GM18519 (cell line): Measurements from ENCODE around the gene ATP1A2.
"Not testable (repeated sequence)": the region's sequence is repeated elsewhere in the genome, so short reads cannot be mapped to it uniquely, and the experiment has no call there.

ENCODE experiments used
- ATAC-seq: cut with Tn5 transposase; IDR thresholded peaks from one replicate; pipeline ENCODE4 v1.9.1; 2021; ENCODE audit warnings: mild to moderate bottlenecking, moderate library complexity; ENCODE audit not compliant: unreplicated experiment, low FRiP score

The ATP1A2 gene

GRCh38 chr1:160099716-160100375 lies 15.7 kb upstream of the ATP1A2 start:
- no peak for ATAC-seq

- ATAC-seq: no peak
Measured at GRCh38 chr1:160101037-160101716, 14.4 kb upstream of the ATP1A2 start.

- no peak for ATAC-seq
Measured at GRCh38 chr1:160101717-160102522, 13.6 kb upstream of the ATP1A2 start.

GRCh38 chr1:160103658-160104408 lies 11.7 kb upstream of the ATP1A2 start:
- no peak for ATAC-seq

- no peak for ATAC-seq
Measured at GRCh38 chr1:160104486-160104885, 11.1 kb upstream of the ATP1A2 start.

GRCh38 chr1:160105155-160105554 lies 10.4 kb upstream of the ATP1A2 start:
- no peak for ATAC-seq

GRCh38 chr1:160107512-160107911 lies 8.0 kb upstream of the ATP1A2 start:
- no peak for ATAC-seq

GRCh38 chr1:160108888-160109662 lies 6.5 kb upstream of the ATP1A2 start:
- ATAC-seq: no peak

GRCh38 chr1:160109686-160110085 lies 5.9 kb upstream of the ATP1A2 start:
- ATAC-seq: no peak

- not testable (repeated sequence) for ATAC-seq
Measured at GRCh38 chr1:160111462-160111861, 4.1 kb upstream of the ATP1A2 start.

GRCh38 chr1:160112357-160112756 lies 3.2 kb upstream of the ATP1A2 start:
- ATAC-seq: no peak

GRCh38 chr1:160113407-160113806 lies 2.2 kb upstream of the ATP1A2 start:
- ATAC-seq: no peak

- ATAC-seq: no peak
Measured at GRCh38 chr1:160114085-160114484, 1.5 kb upstream of the ATP1A2 start.

GRCh38 chr1:160116283-160117147 lies 956 bp downstream of the ATP1A2 start:
- ATAC-seq: no peak

- ATAC-seq: no peak
Measured at GRCh38 chr1:160117300-160117699, 1.7 kb downstream of the ATP1A2 start.

GRCh38 chr1:160117709-160118183 lies 2.2 kb downstream of the ATP1A2 start:
- no peak for ATAC-seq

- no peak for ATAC-seq
Measured at GRCh38 chr1:160118928-160119327, 3.4 kb downstream of the ATP1A2 start.

- no peak for ATAC-seq
Measured at GRCh38 chr1:160120797-160121196, 5.2 kb downstream of the ATP1A2 start.

- no peak for ATAC-seq
Measured at GRCh38 chr1:160121388-160121787, 5.8 kb downstream of the ATP1A2 start.
